GM23338 (cell line): ENCODE measurements around the gene APOOL.

Experiments
- CREB1 ChIP-seq: fragments of 250-450 bp; sonication (Bioruptor Pico); IDR thresholded peaks from 2 replicates; pipeline ENCODE4 v1.5.0; 2020; ENCODE audit warnings: low read depth, mild to moderate bottlenecking, moderate library complexity
- CTCF ChIP-seq, 2 experiments: fragments of 200-600 bp in 1 of 2; sonication (generic) in 1 of 2; conservative IDR thresholded peaks; 2 replicates each; pipeline versions ENCODE4 v1.5.1 to v1.6.1; 2016 to 2017; ENCODE audit warnings: antibody characterized with exemption in 2 of 2, low read depth in 2 of 2, mild to moderate bottlenecking in 2 of 2, moderate library complexity in 1 of 2
- EZH2 ChIP-seq: fragments of 200-600 bp; sonication (generic); IDR thresholded peaks from one replicate; pipeline ENCODE4 v1.8.0; 2017; ENCODE audit warnings: antibody characterized with exemption, mild to moderate bottlenecking, low read depth; ENCODE audit not compliant: unreplicated experiment
- REST ChIP-seq: IDR thresholded peaks from one replicate; pipeline ENCODE4 v1.6.1; 2018; ENCODE audit warnings: antibody characterized with exemption; ENCODE audit not compliant: unreplicated experiment
- ZNF114 ChIP-seq: fragments of 250-450 bp; sonication (Bioruptor Pico); IDR thresholded peaks from 2 replicates; pipeline ENCODE4 v1.5.0; 2020; ENCODE audit warnings: mild to moderate bottlenecking, moderate library complexity

GRCh38 chrX:85052205-85052604 lies 48.5 kb downstream of the APOOL start:
- TF ChIP-seq CTCF (conservative IDR thresholded peaks at IDR 0.05; ENCODE audit: low read depth in 2 of 2) (no peak), EZH2 (no peak), REST (no peak), CREB1 (CRISPR knock-in tag) (no peak), ZNF114 (CRISPR knock-in tag) (no peak)
